Measurements from ENCODE around the gene SPSB2. TPM values are rescaled to one million over a fixed set of nuclear protein-coding genes. Genes with fewer than 3 reads are reported as not detected.
A peak's percentile ranks its signal among the peaks of the same experiment; 100 is the strongest.

The SPSB2 gene
- total RNA-seq, 1 donor from 2014 or later = 14.5 TPM

- H3K27ac ChIP-seq = no peak overlapping the region
- no peak for TF ChIP-seq CTCF (IDR thresholded peaks at IDR 0.05)
- intact Hi-C loops (cut with DNase I) = no loop called here
These were observed 14.3 kb downstream of the SPSB2 start for GRCh38 chr12:6858799-6859198.

GRCh38 chr12:6855322-6855721 is 17.8 kb downstream of the SPSB2 start:
- no peak for TF ChIP-seq CTCF (IDR thresholded peaks at IDR 0.05)
- intact Hi-C loops (cut with DNase I) = no loop called here
- H3K27me3 ChIP-seq = no peaks in the 10 kb centered on the region
- H3K36me3 ChIP-seq = peaks cover 48 to 51% of the 10 kb centered on the region in 2 donors
- peaks cover 4 to 18% of the 10 kb centered on the region in 2 donors for H3K4me1 ChIP-seq
- no peak for DNase-seq (ENCODE audit: low spot score in 2 of 2)
- peak overlapping the region; percentile 60 to 87 for H3K27ac ChIP-seq
- no peaks in the 10 kb centered on the region for H3K9me3 ChIP-seq
- no peak overlapping the region for H3K4me3 ChIP-seq

More at GRCh38 chr12:6858799-6859198, 14.3 kb downstream of the SPSB2 start:
- H3K9me3 ChIP-seq = no peaks in the 10 kb centered on the region
- no peaks in the 10 kb centered on the region for H3K27me3 ChIP-seq
- H3K4me1 ChIP-seq = peaks cover 0 to 7% of the 10 kb centered on the region in 2 donors
- H3K4me3 ChIP-seq = no peak overlapping the region
- no peak for DNase-seq (ENCODE audit: low spot score in 2 of 2)
- peaks cover 81 to 86% of the 10 kb centered on the region in 2 donors for H3K36me3 ChIP-seq

GRCh38 chr12:6854036-6854435 is 19.1 kb downstream of the SPSB2 start:
- H3K27me3 ChIP-seq = no peaks in the 10 kb centered on the region
- peak overlapping the region; percentile 87 to 94 for H3K27ac ChIP-seq
- DNase-seq (ENCODE audit: low spot score in 2 of 2) = no peak
- no peak for TF ChIP-seq CTCF (IDR thresholded peaks at IDR 0.05)
- intact Hi-C loops (cut with DNase I) = loop anchor here (5.0 kb wide), 1 partner anchor 247 kb away; the partner anchor contains the start of gene CHD4
- peaks cover 4 to 18% of the 10 kb centered on the region in 2 donors for H3K4me1 ChIP-seq
- no peak overlapping the region for H3K4me3 ChIP-seq
- H3K9me3 ChIP-seq = no peaks in the 10 kb centered on the region
- H3K36me3 ChIP-seq = peaks cover 36 to 38% of the 10 kb centered on the region in 2 donors

GRCh38 chr12:6853626-6854025 is 19.5 kb downstream of the SPSB2 start:
- peak overlapping the region; percentile 65 to 79 for H3K4me3 ChIP-seq

GRCh38 chr12:6852651-6853354 is 20.3 kb downstream of the SPSB2 start:
- H3K36me3 ChIP-seq = peaks cover 23 to 33% of the 10 kb centered on the region in 2 donors
- H3K4me1 ChIP-seq = peaks cover 4 to 18% of the 10 kb centered on the region in 2 donors
- H3K9me3 ChIP-seq = no peaks in the 10 kb centered on the region
- peak overlapping the region; percentile 87 to 94 for H3K27ac ChIP-seq
- peak overlapping the region; percentile 65 to 79 for H3K4me3 ChIP-seq
- H3K27me3 ChIP-seq = no peaks in the 10 kb centered on the region
- intact Hi-C loops (cut with DNase I) = loop anchor here (1.0 to 5.0 kb wide), 6 partner anchors 14 to 246 kb away; partner anchors contain the start of genes CHD4, ING4, TPI1 and ZNF384
- TF ChIP-seq CTCF (IDR thresholded peaks at IDR 0.05) = no peak
- peak in 1 of 2 donors; percentile 86 for DNase-seq (ENCODE audit: low spot score in 2 of 2)

More at GRCh38 chr12:6853626-6854025, 19.5 kb downstream of the SPSB2 start:
- Histone ChIP-seq H3K4me1 (peaks cover 4 to 18% of the 10 kb centered on the region in 2 donors), H3K27ac (peak overlapping the region; percentile 87 to 94), H3K36me3 (peaks cover 32 to 36% of the 10 kb centered on the region in 2 donors), H3K27me3 (no peaks in the 10 kb centered on the region), H3K9me3 (no peaks in the 10 kb centered on the region)
- DNase-seq (ENCODE audit: low spot score in 2 of 2) = no peak
- intact Hi-C loops (cut with DNase I) = loop anchor here (2.0 to 5.0 kb wide), 2 partner anchors 13 to 246 kb away; partner anchors contain the start of genes CHD4 and TPI1
- no peak for TF ChIP-seq CTCF (IDR thresholded peaks at IDR 0.05)

Data from ascending aorta (tissue), 2 donors.